HFFc6 (cell line): ENCODE results near the gene THSD4. TPM values are rescaled to one million over a fixed set of nuclear protein-coding genes. Genes with fewer than 3 reads are reported as not detected.

ENCODE experiments used
- DNase-seq: peaks from one replicate; pipeline ENCODE4 v3.0.0-alpha.2; 2018
- H3K27ac Mint-ChIP-seq: 2 replicates; pipeline ENCODE4 v1.8.0; 2020; ENCODE audit warnings: mild to moderate bottlenecking, mixed read lengths
- H3K27me3 Mint-ChIP-seq: 2 replicates; pipeline ENCODE4 v1.8.0; 2021; ENCODE audit warnings: mild to moderate bottlenecking, moderate library complexity, mixed read lengths; ENCODE audit not compliant: insufficient read depth
- H3K36me3 Mint-ChIP-seq: 2 replicates; pipeline ENCODE4 v1.8.0; 2021; ENCODE audit warnings: low read depth, mixed read lengths
- H3K4me1 Mint-ChIP-seq: 2 replicates; pipeline ENCODE4 v1.8.0; 2020; ENCODE audit warnings: low read depth, mixed read lengths
- H3K4me3 Mint-ChIP-seq: 2 replicates; pipeline ENCODE4 v1.8.0; 2020; ENCODE audit warnings: mild to moderate bottlenecking, moderate library complexity, mixed read lengths
- H3K9me3 Mint-ChIP-seq: 2 replicates; pipeline ENCODE4 v1.8.0; 2020; ENCODE audit warnings: mild to moderate bottlenecking, mixed read lengths
- CTCF ChIP-seq: fragments of 200-600 bp; sonication (generic); IDR thresholded peaks from 2 replicates; pipeline ENCODE4 v1.5.0; 2021; ENCODE audit warnings: antibody characterized with exemption, mild to moderate bottlenecking
- total RNA-seq, 6 experiments: library from RNA; stranded (reverse); fragmentation: NEBNext Ultra II Directional; extraction: Animal tissue kit (Norgen Biotek cat#: 25700); gene quantifications; 2 replicates in 1 of 6; 3 replicates in 5 of 6; pipeline ENCODE4 v1.2.3, GENCODE V29; 2021

Gene THSD4
- total RNA-seq, 6 experiments from 2014 or later: 32.7 to 39.1 (median 36.4) TPM

- peaks cover 39% of the 10 kb centered on the region for H3K36me3 Mint-ChIP-seq
- H3K9me3 Mint-ChIP-seq: no peaks in the 10 kb centered on the region
- H3K4me3 Mint-ChIP-seq: no peak overlapping the region
- peak; percentile 23; the same call in 1 of the 2 replicates for TF ChIP-seq CTCF
- DNase-seq: peak; percentile 93
- no peaks in the 10 kb centered on the region; the same call in 1 of the 2 replicates for H3K27me3 Mint-ChIP-seq
- H3K27ac Mint-ChIP-seq: peak overlapping the region; percentile 25
- H3K4me1 Mint-ChIP-seq: peaks cover 35% of the 10 kb centered on the region
These were observed 122.4 kb downstream of the THSD4 start for GRCh38 chr15:71237456-71238188.

- Mint-ChIP-seq H3K27me3 (no peaks in the 10 kb centered on the region; the same call in 1 of the 2 replicates), H3K4me3 (no peak overlapping the region), H3K4me1 (peaks cover 35% of the 10 kb centered on the region), H3K9me3 (no peaks in the 10 kb centered on the region), H3K36me3 (peaks cover 45% of the 10 kb centered on the region), H3K27ac (no peak overlapping the region)
- DNase-seq: no peak
- TF ChIP-seq CTCF: no peak
These were observed 123.7 kb downstream of the THSD4 start for GRCh38 chr15:71238926-71239325.

DNA sequence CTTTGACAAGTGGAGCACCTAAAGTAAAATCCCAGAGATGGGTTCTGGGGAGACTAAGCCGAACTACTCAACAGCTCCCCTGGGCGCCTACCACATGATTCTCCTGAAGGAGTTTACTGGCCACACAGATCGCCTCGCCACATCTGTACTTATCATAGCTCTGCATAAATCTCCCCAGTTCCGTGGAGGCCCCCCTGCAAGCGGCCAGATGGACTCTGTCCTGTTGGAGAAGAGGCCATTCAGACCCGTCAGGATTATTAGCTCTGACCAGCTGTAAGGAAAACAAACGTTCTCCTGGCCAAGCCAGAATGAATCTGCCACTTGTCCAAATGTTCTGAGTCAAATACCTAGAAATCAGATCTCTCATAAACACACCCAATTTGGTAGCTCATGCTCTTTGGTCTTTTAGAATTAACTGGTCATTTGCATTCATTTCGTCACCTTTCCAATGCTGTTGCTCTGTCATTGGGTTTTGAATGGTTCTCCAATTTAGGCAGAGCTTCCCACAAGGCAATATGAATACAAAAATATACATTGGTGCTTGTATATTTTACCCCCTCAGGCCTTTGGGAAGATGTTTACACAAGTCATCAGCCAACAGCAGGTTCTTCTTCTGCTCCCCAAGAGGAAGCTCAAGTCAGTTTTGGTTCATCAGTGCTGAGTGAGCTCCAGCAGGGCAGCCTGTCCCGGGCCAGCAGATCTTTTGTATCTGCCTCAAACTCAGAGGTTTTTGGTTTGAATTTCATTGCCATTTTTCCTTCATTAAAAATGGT is 124.5 kb downstream of the THSD4 start:
- TF ChIP-seq CTCF: no peak
- H3K4me1 Mint-ChIP-seq: peaks cover 35% of the 10 kb centered on the region
- no peaks in the 10 kb centered on the region for H3K9me3 Mint-ChIP-seq
- no peak for DNase-seq
- no peaks in the 10 kb centered on the region; the same call in 1 of the 2 replicates for H3K27me3 Mint-ChIP-seq
- H3K36me3 Mint-ChIP-seq: peaks cover 37% of the 10 kb centered on the region
- no peak overlapping the region for H3K27ac Mint-ChIP-seq
- H3K4me3 Mint-ChIP-seq: no peak overlapping the region

- Mint-ChIP-seq H3K27ac (no peak overlapping the region), H3K9me3 (no peaks in the 10 kb centered on the region), H3K4me3 (no peak overlapping the region), H3K27me3 (no peaks in the 10 kb centered on the region), H3K4me1 (peaks cover 27% of the 10 kb centered on the region), H3K36me3 (peaks cover 48% of the 10 kb centered on the region)
- no peak for TF ChIP-seq CTCF
- no peak for DNase-seq
These were observed 127.0 kb downstream of the THSD4 start for GRCh38 chr15:71242292-71242691.

DNA sequence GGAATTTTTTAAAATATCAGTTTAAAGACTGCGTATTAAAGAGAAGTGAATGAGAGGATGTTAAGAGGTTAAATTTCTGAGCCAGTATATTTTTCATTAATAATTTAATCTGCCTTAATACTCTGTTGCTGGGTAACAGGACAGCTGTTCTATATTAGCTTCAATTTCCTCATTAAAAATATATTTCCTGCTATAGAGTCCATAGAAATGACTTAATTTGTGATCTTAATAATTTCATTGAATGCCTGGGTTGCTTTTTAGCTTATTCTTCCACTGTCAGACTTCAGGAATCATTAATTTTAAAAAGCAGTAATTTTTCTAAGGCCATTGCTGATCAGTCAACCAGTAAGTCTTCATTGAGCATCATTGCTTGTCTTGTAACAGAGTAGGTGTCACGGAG is 129.0 kb downstream of the THSD4 start:
- Mint-ChIP-seq H3K27ac (no peak overlapping the region), H3K4me1 (peaks cover 7% of the 10 kb centered on the region; the same call in 1 of the 2 replicates), H3K4me3 (no peak overlapping the region), H3K36me3 (peaks cover 56% of the 10 kb centered on the region), H3K9me3 (no peaks in the 10 kb centered on the region), H3K27me3 (no peaks in the 10 kb centered on the region)
- TF ChIP-seq CTCF: no peak
- DNase-seq: no peak
